Measurements from ENCODE around the gene DCTN3. TPM values are rescaled to one million over a fixed set of nuclear protein-coding genes. Genes with fewer than 3 reads are reported as not detected.

The DCTN3 gene
- total and polyA plus RNA-seq, 9 of the 15 experiments (the other 6 are each of a cell fraction or from before 2014, with no cell fraction given): 11.0 to 51.0 (median 41.9) TPM

- no peak for TF ChIP-seq HEY1 (CRISPR knock-in tag; IDR thresholded peaks at IDR 0.05; ENCODE audit: borderline replicate concordance)
- peak; percentile 61 for TF ChIP-seq POLR2B (IDR thresholded peaks at IDR 0.05; ENCODE audit: low read depth, partially characterized antibody)
- peak; percentile 91 for TF ChIP-seq RBFOX2 (IDR thresholded peaks at IDR 0.05; ENCODE audit: low read depth, low read length)
- no peak for TF ChIP-seq RBM17 (IDR thresholded peaks at IDR 0.05; ENCODE audit: borderline replicate concordance, low read depth, low read length)
- no peak for TF ChIP-seq FOXA3 (CRISPR knock-in tag; conservative IDR thresholded peaks at IDR 0.05 in 1 of 2, IDR thresholded peaks at IDR 0.05 in 1 of 2)
- no peak for TF ChIP-seq NCOA1 (IDR thresholded peaks at IDR 0.05; ENCODE audit: low read depth)
- no peak for TF ChIP-seq HOXB6 (CRISPR knock-in tag; IDR thresholded peaks at IDR 0.05; ENCODE audit: borderline replicate concordance)
- no peak for TF ChIP-seq ZNF143 (CRISPR knock-in tag; IDR thresholded peaks at IDR 0.05)
- peak; percentile 65 for TF ChIP-seq EP400 (IDR thresholded peaks at IDR 0.05)
- TF ChIP-seq ZNF23 (CRISPR knock-in tag; IDR thresholded peaks at IDR 0.05): no peak
- no peak for TF ChIP-seq ZNF239 (CRISPR knock-in tag; IDR thresholded peaks at IDR 0.05)
- TF ChIP-seq VEZF1 (CRISPR knock-in tag; IDR thresholded peaks at IDR 0.05): peak; percentile 56
- no peak for TF ChIP-seq CREB3L1 (IDR thresholded peaks at IDR 0.05; ENCODE audit: borderline replicate concordance, low read depth)
- no peak for TF ChIP-seq CGGBP1 (CRISPR knock-in tag; IDR thresholded peaks at IDR 0.05)
- no peak for TF ChIP-seq SPI1 (IDR thresholded peaks at IDR 0.05; ENCODE audit: borderline replicate concordance, low read depth, low read length)
- 0 out of 4 replicates have a peak, but pooled peaks of 1 of the 2 experiments have one; percentile 12 for TF ChIP-seq RCOR1 (IDR thresholded peaks at IDR 0.05; ENCODE audit: borderline replicate concordance in 1 of 2, low read depth in 2 of 2, low read length in 2 of 2)
- peak in 1 of 2 experiments; percentile 34; a peak in 1 of 4 replicates for TF ChIP-seq TEAD1 (CRISPR knock-in tag; IDR thresholded peaks at IDR 0.05)
- TF ChIP-seq BRD9 (IDR thresholded peaks at IDR 0.05; ENCODE audit: low read depth, partially characterized antibody): no peak
- TF ChIP-seq HDAC1 (IDR thresholded peaks at IDR 0.05): 0 out of 4 replicates have a peak, but pooled peaks of 1 of the 2 experiments have one; percentile 47
- peak; percentile 60; the same call in 1 of the 2 replicates for TF ChIP-seq CTBP1 (IDR thresholded peaks at IDR 0.05; ENCODE audit: borderline replicate concordance)
- no peak for TF ChIP-seq ZBTB33 (CRISPR knock-in tag; IDR thresholded peaks at IDR 0.05)
- no peak for TF ChIP-seq CSDE1 (IDR thresholded peaks at IDR 0.05)
Observed at GRCh38 chr9:34611811-34612787, 8.2 kb downstream of the DCTN3 start, which contains the start of gene RPP25L (continued).

Data from K562 (cell line).